HepG2 (cell line): ENCODE measurements around the gene SLC25A14. TPM values are rescaled to one million over a fixed set of nuclear protein-coding genes. Genes with fewer than 3 reads are reported as not detected.

Experiments used
- ATAC-seq: fragments of 200-7000 bp; cut with Tn5 transposase; 3 replicates; pipeline ENCODE4 v1.9.1; 2020; ENCODE audit warnings: mild to moderate bottlenecking, moderate library complexity
- BruUV-seq: library from RNA; stranded (reverse); fragments of 400-500 nt; replicated peaks from 2 replicates; lab custom pipeline; 2021; lab: Mats Ljungman, UMichigan
- CTCF ChIA-PET: fragments of 300-600 bp; formaldehyde crosslinking; extraction: SDS; loops from one replicate; lab custom pipeline; 2021; ENCODE audit warnings: low total read pairs, inconsistent platforms, low intra/inter-chr PET ratio; lab: Yijun Ruan, JAX
- POLR2A ChIA-PET: fragments of 350-600 bp; sonication (Branson Sonifier 250); formaldehyde crosslinking; loops from one replicate; lab custom pipeline; 2020; ENCODE audit warnings: antibody characterized with exemption, inconsistent platforms; lab: Yijun Ruan, JAX
- DNase-seq: peaks from one replicate; pipeline ENCODE4 v3.0.0-alpha.2; 2015; ENCODE audit warnings: low spot score
- FAIRE-seq: peaks from 3 replicates; lab custom pipeline; 2011; peaks lifted over from hg19 to GRCh38; lab: Jason Lieb, UNC
- H2AFZ ChIP-seq: one replicate; pipeline ENCODE4 v1.6.1; 2011; ENCODE audit warnings: low read length, inconsistent platforms
- H3K27ac ChIP-seq: fragments of 300-600 bp; 3 replicates; pipeline ENCODE4 v1.8.0; 2011; ENCODE audit warnings: mixed run types, mild to moderate bottlenecking, mixed read lengths, low read length, inconsistent platforms; ENCODE audit not compliant: insufficient read depth; ENCODE audit errors: extremely low read length
- H3K27me3 ChIP-seq, 2 experiments: fragments of 200-600 bp in 1 of 2; 2 replicates in 1 of 2; 3 replicates in 1 of 2; pipeline versions ENCODE4 v1.6.0 to v1.8.0; 2011; ENCODE audit warnings: low read length in 2 of 2, mild to moderate bottlenecking in 2 of 2, moderate library complexity in 2 of 2, inconsistent platforms in 1 of 2; ENCODE audit not compliant: insufficient read depth in 2 of 2, control insufficient read depth in 1 of 2
- H3K36me3 ChIP-seq, 2 experiments: fragments of 200-600 bp in 1 of 2; replicated peaks in 1 of 2; 2 replicates in 1 of 2; 3 replicates in 1 of 2; pipeline versions ENCODE4 v1.5.1 to v1.8.0; 2011; ENCODE audit warnings: low read length in 2 of 2, inconsistent platforms in 1 of 2; ENCODE audit not compliant: insufficient read depth in 2 of 2, control insufficient read depth in 1 of 2
- H3K4me1 ChIP-seq: 2 replicates; pipeline ENCODE4 v1.5.1; 2012; ENCODE audit warnings: low read length, inconsistent platforms; ENCODE audit not compliant: insufficient read depth
- H3K4me2 ChIP-seq: 2 replicates; pipeline ENCODE4 v1.6.0; 2011; ENCODE audit warnings: low read depth, low read length, inconsistent platforms
- H3K4me3 ChIP-seq, 3 experiments: fragments of 200-600 bp in 1 of 3; sonication (generic), shearing (Covaris generic) in 1 of 3; replicated peaks in 1 of 3; 2 replicates each; pipeline ENCODE4 v1.5.1; 2011 to 2016; ENCODE audit warnings: low read length in 3 of 3, inconsistent platforms in 2 of 3, low read depth in 2 of 3, mild to moderate bottlenecking in 2 of 3, control low read depth in 1 of 3, mixed read lengths in 1 of 3; ENCODE audit not compliant: insufficient read depth in 1 of 3
- H3K79me2 ChIP-seq: one replicate; pipeline ENCODE4 v1.6.1; 2011; ENCODE audit warnings: low read length, inconsistent platforms; ENCODE audit not compliant: insufficient read depth
- H3K9ac ChIP-seq: 2 replicates; pipeline ENCODE4 v1.6.0; 2011; ENCODE audit warnings: mild to moderate bottlenecking, low read depth, low read length, inconsistent platforms; ENCODE audit not compliant: insufficient read depth
- H3K9me3 ChIP-seq: 2 replicates; pipeline ENCODE4 v1.5.1; 2012; ENCODE audit warnings: mild to moderate bottlenecking, low read length
- H4K20me1 ChIP-seq: 2 replicates; pipeline ENCODE4 v1.6.0; 2011; ENCODE audit warnings: inconsistent platforms, mild to moderate bottlenecking, low read length, moderate library complexity; ENCODE audit not compliant: insufficient read depth
- AGO2 ChIP-seq: fragments of 200-400 bp; formaldehyde crosslinking; optimal IDR thresholded peaks from 2 replicates; pipeline ENCODE3; 2017; ENCODE audit warnings: mild to moderate bottlenecking, low read depth, low read length, moderate library complexity
- ARNT ChIP-seq: fragments of 450-650 bp; IDR thresholded peaks from 2 replicates; pipeline ENCODE4 v1.6.1; 2017
- BCL6 ChIP-seq: IDR thresholded peaks from 2 replicates; pipeline ENCODE4 v1.6.1; 2016; ENCODE audit warnings: missing genetic modification reagents, missing compliant biosample characterization
- CENPT ChIP-seq: sonication (generic); formaldehyde crosslinking; IDR thresholded peaks from 2 replicates; pipeline ENCODE4 v1.8.0; 2022; ENCODE audit warnings: low read depth, mild to moderate bottlenecking, moderate library complexity, missing genetic modification reagents
- CREB1 ChIP-seq, 2 experiments: fragments of 450-650 bp in 1 of 2; IDR thresholded peaks; 2 replicates each; pipeline ENCODE4 v1.6.1; 2016 to 2017; ENCODE audit warnings: control low read depth in 1 of 2, mild to moderate bottlenecking in 1 of 2, missing compliant biosample characterization in 1 of 2, missing genetic modification characterization in 1 of 2
- KIAA2018 ChIP-seq: sonication (generic); formaldehyde crosslinking; IDR thresholded peaks from 2 replicates; pipeline ENCODE4 v1.5.0; 2020; ENCODE audit warnings: mild to moderate bottlenecking, missing genetic modification reagents, borderline replicate concordance
- PHF21A ChIP-seq: sonication (generic); formaldehyde crosslinking; IDR thresholded peaks from 2 replicates; pipeline ENCODE4 v1.5.0; 2020; ENCODE audit warnings: mild to moderate bottlenecking, missing genetic modification reagents
- PRPF4 ChIP-seq: fragments of 200-400 bp; formaldehyde crosslinking; IDR thresholded peaks from 2 replicates; pipeline ENCODE4 v1.6.1; 2016; ENCODE audit warnings: low read length, low read depth; ENCODE audit not compliant: poor library complexity, severe bottlenecking
- RNF219 ChIP-seq: sonication (generic); formaldehyde crosslinking; IDR thresholded peaks from 2 replicates; pipeline ENCODE4 v1.5.0; 2020; ENCODE audit warnings: mild to moderate bottlenecking, missing genetic modification reagents
- SOX13 ChIP-seq, 3 experiments: fragments of 450-650 bp in 1 of 3; sonication (generic) in 1 of 3; formaldehyde crosslinking in 1 of 3; IDR thresholded peaks in 2 of 3; conservative IDR thresholded peaks in 1 of 3; 2 replicates each; pipeline versions ENCODE4 v1.5.0 to v1.6.1; 2016 to 2020; ENCODE audit warnings: antibody characterized with exemption in 1 of 3, mild to moderate bottlenecking in 1 of 3, missing compliant biosample characterization in 1 of 3, missing genetic modification reagents in 1 of 3, moderate library complexity in 1 of 3
- TBX3 ChIP-seq: fragments of 450-650 bp; IDR thresholded peaks from 2 replicates; pipeline ENCODE4 v1.6.1; 2017; ENCODE audit warnings: antibody characterized with exemption, mild to moderate bottlenecking, inconsistent platforms, borderline replicate concordance
- TMF1 ChIP-seq: sonication (generic); formaldehyde crosslinking; IDR thresholded peaks from 2 replicates; pipeline ENCODE4 v1.8.1; 2022; ENCODE audit warnings: low read depth, missing genetic modification reagents
- U2AF1 ChIP-seq: fragments of 200-400 bp; formaldehyde crosslinking; optimal IDR thresholded peaks from 2 replicates; pipeline ENCODE3; 2017; ENCODE audit warnings: mild to moderate bottlenecking, low read depth, low read length
- ZNF124 ChIP-seq: sonication (generic); formaldehyde crosslinking; IDR thresholded peaks from 2 replicates; pipeline ENCODE4 v1.4.0; 2020; ENCODE audit warnings: missing genetic modification reagents
- ZNF563 ChIP-seq: sonication (generic); formaldehyde crosslinking; IDR thresholded peaks from 2 replicates; pipeline ENCODE4 v1.8.0; 2022; ENCODE audit warnings: mild to moderate bottlenecking, moderate library complexity, missing genetic modification reagents
- WGBS: methylation state at CpG from one replicate; pipeline ENCODE4 v1.1.6; 2017; ENCODE audit warnings: low lambda C conversion rate; 5-methylcytosine and 5-hydroxymethylcytosine counted together
- in situ Hi-C: cut with HindIII; loops from 2 replicates; pipeline ENCODE4 v1.10.0; 2017; ENCODE audit warnings: low pct_unique_long_range_greater_than_20kb; ENCODE audit not compliant: extremely low pct_ligation_motif_present
- intact Hi-C: fragments of 100-400 bp; cut with micrococcal nuclease; formaldehyde crosslinking; loops from one replicate; pipeline ENCODE4 v1.10.0; 2022; ENCODE audit not compliant: unreplicated experiment
- polyA plus RNA-seq, 8 experiments: library from polyadenylated mRNA; depleted of rRNA in 3 of 8; stranded (reverse) in 7 of 8; unstranded in 1 of 8; fragments of >200 nt; fragmentation: Illumina TruSeq in 4 of 8; extraction: Trizol in 4 of 8; gene quantifications; 2 replicates each; pipeline versions ENCODE4 v1.2.1 to v1.2.3, GENCODE V29; 2011 to 2016; ENCODE audit warnings: low read depth in 4 of 8, missing spikeins in 1 of 8, mixed read lengths in 1 of 8; ENCODE audit not compliant: insufficient read depth in 1 of 8
- total RNA-seq, 5 experiments: library from RNA; depleted of rRNA; stranded (reverse); fragments of >200 nt; fragmentation: Illumina TruSeq; extraction: Trizol; gene quantifications; 2 replicates each; pipeline ENCODE4 v1.2.3, GENCODE V29; 2016; ENCODE audit warnings: low read depth in 1 of 5

The SLC25A14 gene
- total and polyA plus RNA-seq, 2 of the 13 experiments (the other 11 are each of a cell fraction or from before 2014, with no cell fraction given): 14.0 to 15.6 TPM

- TSS peak; percentile 67 for BruUV-seq
- TF ChIP-seq ZNF563 (CRISPR knock-in tag) (no peak), BCL6 (no peak), TMF1 (no peak), PHF21A (no peak), ARNT (no peak), PRPF4 (no peak), TBX3 (no peak), CENPT (CRISPR knock-in tag) (no peak), AGO2 (no peak), CREB1 (IDR thresholded peaks at IDR 0.05) (no peak), CREB1 (CRISPR knock-in tag; IDR thresholded peaks at IDR 0.05) (no peak), SOX13 (IDR thresholded peaks at IDR 0.05) (no peak), SOX13 (CRISPR knock-in tag; conservative IDR thresholded peaks at IDR 0.05 in 1 of 2, IDR thresholded peaks at IDR 0.05 in 1 of 2) (no peak), U2AF1 (no peak), RNF219 (no peak), ZNF124 (no peak), KIAA2018 (CRISPR knock-in tag) (no peak)
These were observed 552 bp downstream of the SLC25A14 start for GRCh38 chrX:130340271-130340670.

More at GRCh38 chrX:130340271-130340670, 552 bp downstream of the SLC25A14 start:
- H3K36me3 ChIP-seq: no peaks in the 10 kb centered on the region
- CTCF ChIA-PET: no interaction called here
- H4K20me1 ChIP-seq: no peaks in the 10 kb centered on the region
- peak overlapping the region; percentile 71 to 79 (median 78) for H3K4me3 ChIP-seq
- DNase-seq: no peak
- H3K4me2 ChIP-seq: peak overlapping the region; percentile 76
- H3K27ac ChIP-seq: peak overlapping the region; percentile 70
- in situ Hi-C loops (no loop called here), intact Hi-C loops (no loop called here)
- H3K9ac ChIP-seq: peak overlapping the region; percentile 81
- H3K9me3 ChIP-seq: no peaks in the 10 kb centered on the region
- peak; percentile 37 for ATAC-seq
- POLR2A ChIA-PET: no interaction called here
- 1% methylated on average over 7 of the region's 9 CpGs for WGBS
- H3K27me3 ChIP-seq: no peaks in the 10 kb centered on the region
- H2AFZ ChIP-seq: no peak overlapping the region
- no peaks in the 10 kb centered on the region for H3K79me2 ChIP-seq
- H3K4me1 ChIP-seq: peaks cover 7% of the 10 kb centered on the region
- no peak for FAIRE-seq
